SIG-M5 treated with dmso at 0.1 percent for 504 hours (cell line): ENCODE data around the gene ZNF236.

Source experiments
- DNase-seq: peaks from one replicate; lab custom pipeline; 2025; ENCODE audit not compliant: unreplicated experiment; lab: John Stamatoyannopoulos, UW

The ZNF236 gene

DNA sequence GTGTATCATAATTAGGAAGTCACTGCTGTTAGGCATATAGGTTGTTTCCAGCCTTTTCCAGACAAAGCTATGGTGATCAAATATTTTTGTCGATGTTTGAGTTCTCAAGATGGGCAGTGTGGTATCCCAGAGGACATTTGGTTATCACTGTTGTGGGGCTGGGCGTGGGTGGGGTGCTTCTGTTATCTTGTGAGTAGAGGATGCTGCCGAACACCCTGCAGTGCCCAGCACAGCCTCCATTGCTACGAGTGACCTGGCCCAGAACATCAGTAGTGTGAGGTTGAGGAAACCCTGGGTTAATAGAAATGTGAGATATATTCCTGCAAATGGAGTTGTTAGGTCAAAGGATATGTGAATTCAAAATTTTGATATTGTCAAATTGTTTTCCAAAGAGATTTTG is 33.2 kb downstream of the ZNF236 start:
- no peak for DNase-seq

DNA sequence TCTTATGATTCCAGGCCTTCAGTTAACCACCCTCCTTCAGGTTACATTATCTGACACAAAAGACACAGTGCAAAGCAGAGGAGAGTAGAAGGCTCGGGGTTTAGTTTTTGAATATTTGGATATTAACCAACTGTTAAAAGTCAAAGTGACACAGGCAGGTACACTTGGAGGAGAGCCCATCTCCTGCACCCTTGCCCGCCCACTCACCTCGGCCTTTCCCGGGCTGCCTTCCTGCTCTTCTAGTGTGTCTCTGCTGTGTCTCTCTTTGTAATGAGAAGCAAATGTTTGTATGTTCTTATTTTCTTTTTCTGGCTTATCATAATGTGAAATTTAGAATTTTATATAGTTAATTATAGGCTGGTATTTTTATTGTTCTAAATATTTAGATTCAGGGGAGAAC is 35.1 kb downstream of the ZNF236 start:
- DNase-seq: no peak

DNA sequence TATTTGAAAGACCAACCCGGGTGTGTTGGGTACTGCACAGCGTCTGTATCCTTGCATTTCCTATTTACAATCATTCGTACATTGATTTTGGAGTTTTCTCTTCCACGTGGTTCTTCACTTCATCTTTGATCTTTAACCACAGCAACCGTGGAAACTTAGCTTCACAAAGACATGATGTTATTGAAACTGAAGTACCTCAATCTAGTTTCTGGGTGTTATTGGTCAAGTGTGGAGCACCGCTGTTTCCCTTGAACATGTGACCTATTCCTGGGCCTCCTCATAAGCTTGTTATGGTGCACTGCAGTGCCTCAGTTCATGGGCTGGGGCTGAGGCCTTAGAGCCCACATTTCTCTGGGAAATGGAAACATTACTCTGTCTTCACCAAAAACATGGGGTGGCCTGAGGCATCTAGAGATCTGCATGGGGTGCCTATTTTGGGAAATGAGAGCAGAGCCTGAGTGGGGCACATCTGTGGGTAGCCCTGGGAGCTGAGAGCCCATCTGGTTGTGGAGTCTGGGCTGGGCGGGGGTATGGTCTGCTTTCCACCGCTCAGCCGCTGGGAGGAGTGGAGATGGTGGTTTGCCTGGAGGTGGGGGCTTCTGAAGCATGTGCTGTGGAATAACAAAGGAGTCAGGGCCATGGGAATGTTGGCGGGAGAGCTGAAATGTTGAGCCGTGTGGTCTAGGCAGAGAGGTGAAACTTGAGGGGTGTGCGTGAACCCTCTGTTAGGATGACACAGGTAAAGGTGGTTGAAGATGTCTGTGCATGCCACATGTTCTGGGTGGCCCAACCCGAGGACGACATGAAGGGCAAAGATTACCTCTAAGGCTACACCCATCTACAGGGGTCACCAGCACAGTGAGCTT is 37.4 kb downstream of the ZNF236 start:
- DNase-seq: no peak

DNA sequence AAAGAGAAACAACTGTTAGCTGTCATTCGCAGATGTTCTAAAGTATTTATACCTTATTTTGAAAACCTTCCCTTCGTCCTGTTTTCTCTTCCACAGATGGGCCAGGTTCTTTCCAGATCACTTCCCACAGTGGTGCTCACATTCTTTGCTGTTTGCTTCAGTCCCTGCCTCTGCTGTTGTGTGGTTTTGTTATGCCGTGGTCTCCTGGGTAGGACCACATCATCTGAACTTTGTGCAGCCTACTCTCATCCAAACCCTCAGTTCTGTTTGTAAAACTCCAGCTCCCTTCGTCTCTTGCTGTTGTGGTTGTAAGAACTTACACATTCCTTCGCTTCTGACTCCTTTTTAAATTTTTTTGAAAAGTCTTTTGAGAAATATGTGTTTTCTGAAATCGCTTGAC is 38.1 kb downstream of the ZNF236 start:
- DNase-seq: no peak

DNA sequence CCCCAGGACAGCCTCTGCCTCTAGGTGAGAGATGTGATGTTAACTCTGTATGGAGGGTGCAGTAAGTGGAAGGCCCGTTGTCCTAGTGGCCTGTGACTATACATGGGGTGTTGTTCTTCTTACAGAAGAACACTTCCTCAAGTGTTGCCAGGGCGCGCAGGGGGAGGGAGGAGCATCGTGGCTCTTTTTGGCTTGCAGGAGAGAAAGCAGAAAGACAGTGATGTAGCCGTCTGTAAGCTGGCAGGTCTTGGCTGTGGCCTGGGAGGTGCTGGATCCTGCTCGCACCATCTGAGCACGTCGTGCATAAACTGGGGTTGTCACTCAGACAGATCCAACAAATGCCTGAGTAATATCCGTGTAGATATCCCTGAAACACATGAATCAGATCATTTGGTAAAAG is 44.3 kb downstream of the ZNF236 start:
- no peak for DNase-seq

DNA sequence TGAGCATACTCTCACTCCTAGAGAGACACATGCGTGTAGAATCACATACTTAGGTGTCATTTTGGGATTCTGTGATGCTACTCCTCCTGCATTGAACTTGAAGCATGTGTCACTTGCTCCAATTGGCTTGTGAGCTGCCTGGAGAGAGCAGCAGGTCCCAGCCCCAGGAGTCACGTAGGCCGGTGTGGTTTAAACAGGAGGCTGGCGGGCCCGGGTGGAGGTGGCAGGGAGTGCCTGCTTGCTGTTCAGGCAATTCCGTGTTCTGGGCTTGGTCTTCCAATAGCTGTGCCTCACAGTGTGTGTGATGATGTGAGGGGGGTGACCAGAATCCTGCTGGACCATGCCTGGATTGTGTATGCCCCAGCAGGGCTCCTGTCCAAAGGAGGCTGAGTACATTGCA is 51.0 kb downstream of the ZNF236 start:
- no peak for DNase-seq

DNA sequence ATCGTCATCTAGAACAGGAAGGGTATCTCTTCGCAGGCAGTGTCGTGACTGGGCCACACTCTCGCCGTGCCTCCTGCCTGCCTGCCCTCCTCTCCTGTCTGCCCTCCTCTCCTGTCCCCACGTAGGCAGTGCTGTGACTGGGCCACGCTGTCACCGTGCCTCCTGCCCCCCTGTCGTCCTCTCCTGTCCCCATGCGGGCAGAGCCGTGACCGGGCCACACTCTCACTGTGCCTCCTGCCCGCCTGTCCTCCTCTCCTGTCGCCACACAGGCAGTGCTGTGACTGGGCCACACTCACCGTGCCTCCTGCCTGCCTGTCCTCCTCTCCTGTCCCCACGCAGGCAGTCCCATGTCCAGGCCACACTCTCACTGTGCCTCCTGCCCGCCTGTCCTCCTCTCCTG is 51.4 kb downstream of the ZNF236 start:
- no peak for DNase-seq

DNA sequence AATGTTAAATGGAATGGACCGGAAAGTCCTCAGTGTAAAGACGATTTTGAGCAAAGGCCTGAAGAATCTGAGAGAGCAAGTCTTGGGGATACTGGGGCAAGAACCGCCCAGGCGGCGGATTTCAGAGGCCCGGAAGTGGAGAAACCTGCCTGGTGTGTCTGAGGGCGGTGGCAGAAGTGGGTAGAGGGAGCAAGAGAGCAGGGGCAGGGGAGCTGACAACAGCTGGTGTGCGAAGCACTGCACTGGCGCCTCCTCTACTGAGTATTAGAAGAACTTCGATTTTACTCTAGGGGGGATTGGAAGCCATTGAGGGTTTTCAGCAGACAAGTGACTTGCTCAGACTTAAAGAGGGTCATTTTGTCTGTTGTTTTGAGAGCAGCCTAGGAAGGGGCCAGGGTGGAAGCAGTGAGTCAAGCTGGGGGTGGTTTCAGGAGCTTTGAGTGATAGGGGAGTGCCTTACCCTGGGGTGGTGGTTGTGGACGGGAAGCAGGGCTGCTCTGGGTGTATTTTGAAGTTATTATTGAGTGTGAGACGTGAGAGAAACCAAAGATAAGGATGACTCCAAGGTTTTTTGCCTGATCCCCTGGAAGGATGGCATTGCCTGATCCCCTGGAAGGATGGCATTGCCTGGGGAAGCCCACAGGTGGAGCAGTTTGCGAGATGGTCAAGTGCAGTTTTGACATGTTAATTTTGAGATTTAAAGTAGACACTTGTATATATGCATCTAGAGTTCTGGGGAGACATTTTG is 52.5 kb downstream of the ZNF236 start:
- DNase-seq: no peak

DNA sequence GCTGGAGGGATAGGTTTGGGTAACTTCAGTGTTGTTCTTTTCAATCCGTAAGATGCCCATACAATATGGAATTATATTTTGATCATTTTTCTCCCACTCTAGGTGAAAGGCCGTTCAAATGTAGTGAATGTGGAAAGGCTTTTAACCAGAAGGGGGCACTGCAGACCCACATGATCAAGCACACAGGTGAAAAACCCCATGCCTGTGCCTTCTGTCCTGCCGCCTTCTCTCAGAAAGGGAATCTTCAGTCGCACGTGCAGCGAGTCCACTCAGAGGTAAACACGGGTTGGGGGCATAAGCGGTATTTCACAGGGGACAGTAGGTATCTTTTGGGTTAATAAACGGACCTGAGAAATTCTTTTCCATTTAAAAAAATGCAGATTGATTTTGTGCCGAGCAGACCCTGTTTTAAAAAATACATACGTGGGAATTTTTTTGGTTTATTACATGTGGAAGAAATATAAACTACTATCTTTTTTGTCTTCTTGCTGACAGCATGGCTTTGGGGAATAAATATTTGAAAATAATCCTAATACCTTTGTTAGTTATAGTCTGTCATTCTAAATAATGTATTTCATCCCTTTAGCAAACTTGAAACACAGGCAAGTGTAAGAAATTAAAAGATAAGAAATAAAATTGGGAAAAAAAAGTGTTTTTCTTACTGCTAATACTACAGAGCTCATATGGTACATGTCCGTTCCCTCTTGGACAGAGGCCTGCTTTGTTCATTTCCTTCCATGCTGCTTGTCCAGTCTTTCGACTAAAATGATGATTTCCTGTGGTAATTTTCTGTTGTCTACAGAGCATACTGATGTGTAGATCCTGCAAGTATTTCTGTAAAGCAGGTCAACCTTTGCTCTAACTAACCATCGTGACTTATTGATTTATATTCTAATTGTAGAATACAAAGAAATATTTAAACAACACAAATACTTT is 53.3 kb downstream of the ZNF236 start:
- no peak for DNase-seq

DNA sequence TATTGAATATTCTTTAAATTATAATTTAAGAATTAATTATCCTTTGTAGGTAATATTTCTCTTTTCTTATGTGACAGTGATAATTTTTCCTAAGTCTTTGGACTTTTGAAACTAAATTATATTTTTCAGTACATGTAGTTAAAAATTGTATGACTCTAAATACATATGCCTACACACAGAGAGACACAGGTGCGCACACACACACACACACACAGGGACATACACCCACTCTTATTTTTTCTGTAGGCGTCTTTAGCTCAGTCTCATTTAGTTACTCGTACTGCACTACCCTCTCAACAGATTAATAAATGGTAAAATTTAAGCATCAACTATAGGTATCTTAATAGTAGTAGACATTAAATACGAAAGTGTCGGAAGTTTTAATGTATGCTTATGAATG is 56.1 kb downstream of the ZNF236 start:
- DNase-seq: no peak

DNA sequence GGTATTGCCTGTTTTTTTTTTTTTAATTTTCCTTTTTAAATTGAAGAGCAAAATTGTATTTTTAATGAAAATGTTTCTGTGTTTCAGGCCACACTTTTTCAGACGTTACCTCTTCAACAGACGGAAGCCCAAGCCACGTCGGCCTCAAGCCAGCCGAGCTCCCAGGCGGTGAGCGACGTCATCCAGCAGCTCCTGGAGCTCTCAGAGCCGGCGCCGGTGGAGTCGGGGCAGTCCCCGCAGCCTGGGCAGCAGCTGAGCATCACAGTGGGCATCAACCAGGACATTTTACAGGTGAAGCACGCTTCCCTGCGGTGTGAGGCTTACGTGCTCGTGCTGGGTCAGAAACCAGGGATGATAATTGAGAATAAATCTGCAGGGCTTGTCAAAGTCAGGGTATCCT is 57.7 kb downstream of the ZNF236 start:
- no peak for DNase-seq

DNA sequence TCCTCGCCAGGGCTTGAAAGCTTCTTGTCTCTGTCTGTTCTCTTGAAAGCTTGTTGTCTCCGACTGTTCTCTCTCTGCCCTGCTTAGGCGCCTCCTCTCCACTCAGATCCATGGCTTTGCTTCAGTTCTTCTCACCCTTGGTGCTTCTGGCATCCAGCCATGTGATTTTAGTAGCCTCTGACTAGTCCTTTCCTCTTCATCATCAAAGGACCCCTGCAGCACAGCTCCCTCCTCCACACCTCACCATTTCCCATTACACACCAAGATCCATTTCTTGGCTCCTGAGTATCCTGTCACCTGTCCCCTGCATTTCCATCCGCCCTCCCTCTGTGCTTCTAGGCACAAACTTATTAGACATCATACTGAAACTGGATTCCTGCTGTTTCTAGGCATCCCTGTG is 59.4 kb downstream of the ZNF236 start:
- no peak for DNase-seq

DNA sequence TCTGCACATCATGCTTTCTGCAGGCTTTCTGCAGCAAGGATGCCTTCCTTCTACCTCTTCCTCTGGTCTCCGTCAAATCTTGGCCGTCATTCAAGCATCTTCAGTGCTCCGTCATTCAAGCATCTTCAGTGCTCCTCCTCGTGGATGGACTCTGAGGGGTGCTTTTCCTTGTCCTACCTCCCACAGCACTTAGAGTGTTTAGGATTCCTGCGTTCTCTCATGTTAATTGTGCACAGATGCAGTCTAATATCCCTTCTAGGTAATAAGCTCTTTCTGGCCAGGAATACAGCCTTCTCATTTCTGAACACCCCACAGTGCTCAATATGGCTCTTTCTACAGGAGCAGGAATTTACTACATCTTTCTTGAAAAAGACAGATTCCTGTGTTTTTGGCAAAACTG is 59.8 kb downstream of the ZNF236 start:
- no peak for DNase-seq

DNA sequence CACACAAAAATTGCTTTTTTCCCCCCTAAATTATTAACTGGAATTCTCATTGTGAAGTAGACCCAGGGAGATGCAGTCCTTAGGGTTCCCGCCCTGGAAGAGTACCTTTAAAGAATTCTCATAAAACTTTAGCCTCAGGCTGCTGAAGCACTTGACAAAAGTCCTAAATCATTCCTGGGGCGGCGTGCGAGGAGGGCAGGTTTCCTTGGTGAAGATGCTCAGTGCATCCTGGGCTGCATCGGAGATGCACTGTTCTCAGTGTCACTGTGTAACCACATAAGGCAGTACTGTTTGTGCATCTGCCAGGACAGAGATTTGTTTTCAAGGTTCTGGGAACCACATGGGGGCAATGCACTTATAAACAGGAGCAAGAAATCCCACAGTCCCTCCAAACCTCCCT is 62.6 kb downstream of the ZNF236 start:
- no peak for DNase-seq

DNA sequence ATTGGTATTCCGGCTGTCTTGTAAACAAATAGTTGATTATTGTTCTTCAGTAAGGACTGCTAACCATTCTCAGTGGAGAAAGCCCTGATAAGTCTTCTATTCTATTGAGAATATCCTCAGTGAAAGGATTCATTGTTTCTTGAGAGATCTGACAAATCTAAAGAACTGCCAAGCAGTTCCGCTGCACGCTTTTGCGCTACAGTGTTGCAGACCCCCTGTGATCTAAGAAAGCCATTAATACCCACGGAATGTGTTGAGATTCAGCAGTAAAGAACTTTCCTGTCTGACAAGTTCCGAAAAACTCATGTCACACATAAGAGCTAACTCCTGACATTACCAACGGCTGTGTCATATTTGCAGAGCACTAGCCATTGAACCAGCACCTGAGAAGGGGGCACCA is 63.8 kb downstream of the ZNF236 start:
- DNase-seq: no peak

DNA sequence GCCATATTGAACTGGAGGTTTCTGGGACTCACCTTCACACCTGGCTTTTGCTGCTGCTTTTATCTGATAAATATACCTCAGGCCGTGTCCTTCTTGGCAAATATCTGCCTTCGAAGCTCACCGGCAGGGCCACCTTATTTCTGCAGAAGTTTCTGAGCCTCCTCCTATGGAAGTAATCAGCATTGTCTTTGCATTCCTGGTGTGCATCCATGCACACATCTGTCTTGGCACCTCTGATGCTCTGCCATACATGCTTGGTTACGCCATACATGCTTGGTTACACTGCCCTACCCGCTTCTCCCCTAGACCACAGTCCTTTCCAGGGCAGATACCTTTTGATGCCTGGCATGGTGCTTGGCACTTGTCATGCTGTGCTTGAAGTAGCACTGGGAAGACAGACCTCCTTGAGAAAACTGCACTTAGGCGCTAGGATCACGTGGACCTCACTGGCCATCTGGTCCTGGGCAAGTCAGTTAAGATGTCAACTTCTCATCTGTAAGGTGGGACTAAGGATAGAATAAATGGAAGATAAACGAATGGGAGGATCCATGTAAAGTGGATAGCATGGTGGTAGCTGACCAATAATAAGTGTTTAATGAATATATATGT is 66.8 kb downstream of the ZNF236 start:
- no peak for DNase-seq

DNA sequence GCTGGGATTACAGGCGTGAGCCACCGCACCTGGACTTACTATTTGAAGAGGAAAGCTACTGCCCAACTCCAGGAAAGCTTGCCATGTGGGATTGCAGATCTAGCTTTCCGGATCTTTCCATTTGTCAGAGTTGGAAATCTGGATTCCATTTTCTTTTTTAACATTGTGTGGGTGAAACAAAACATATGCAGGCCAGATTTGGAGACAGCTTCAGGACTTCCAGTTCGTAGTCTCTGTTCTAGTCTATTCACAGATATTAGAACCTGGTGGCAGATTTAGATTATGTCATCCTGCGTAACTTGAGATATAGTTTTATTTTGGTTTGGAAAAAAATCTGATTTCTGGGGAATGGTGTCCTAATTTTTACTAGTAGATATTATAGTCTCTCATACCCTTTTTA is 70.5 kb downstream of the ZNF236 start:
- DNase-seq: no peak

DNA sequence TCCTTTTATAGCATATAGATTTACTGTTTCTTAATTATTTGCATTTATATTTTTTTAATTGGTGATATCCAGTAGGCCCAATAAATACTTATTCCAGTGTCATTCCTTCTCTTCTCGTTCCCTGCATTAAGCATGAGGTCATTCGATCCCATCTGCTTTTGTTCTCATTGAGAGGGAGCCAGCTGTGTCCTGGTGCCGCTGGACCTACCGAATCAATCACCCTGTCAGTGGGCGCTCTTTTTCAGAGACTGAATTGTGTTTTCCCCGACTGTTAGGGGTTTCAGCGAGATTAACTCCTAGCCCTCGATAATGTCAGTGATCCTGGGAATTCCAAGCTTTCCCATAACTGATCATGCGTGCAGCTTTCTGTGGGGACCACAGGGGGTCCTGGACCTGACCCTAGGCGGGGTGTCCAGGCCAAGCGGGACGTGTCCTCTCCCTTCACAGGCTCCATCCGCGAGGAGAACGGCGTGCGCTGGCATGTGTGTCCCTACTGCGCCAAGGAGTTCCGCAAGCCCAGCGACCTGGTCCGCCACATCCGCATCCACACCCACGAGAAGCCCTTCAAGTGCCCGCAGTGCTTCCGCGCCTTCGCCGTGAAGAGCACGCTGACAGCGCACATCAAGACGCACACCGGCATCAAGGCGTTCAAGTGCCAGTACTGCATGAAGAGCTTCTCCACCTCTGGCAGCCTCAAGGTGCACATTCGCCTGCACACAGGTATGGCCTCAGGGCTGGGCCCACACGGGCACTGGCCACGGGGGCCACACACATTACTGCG is 72.4 kb downstream of the ZNF236 start:
- DNase-seq: no peak

DNA sequence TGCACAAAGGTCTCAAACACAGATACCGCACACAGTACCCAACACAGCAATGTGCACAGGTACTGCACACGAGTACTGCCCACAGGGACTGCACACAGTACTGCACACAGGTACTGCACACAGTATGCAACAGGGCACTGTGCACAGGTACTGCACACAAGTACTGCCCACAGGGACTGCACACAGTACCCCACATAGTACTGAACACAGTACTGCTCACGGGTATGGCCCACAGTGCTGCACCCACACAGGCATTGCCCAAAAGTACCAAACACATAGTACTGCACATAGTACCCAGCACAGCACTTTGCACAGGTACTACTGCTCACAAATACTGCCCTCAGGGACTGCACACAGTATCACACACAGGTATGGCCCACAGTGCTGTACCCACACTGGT is 73.1 kb downstream of the ZNF236 start:
- no peak for DNase-seq

DNA sequence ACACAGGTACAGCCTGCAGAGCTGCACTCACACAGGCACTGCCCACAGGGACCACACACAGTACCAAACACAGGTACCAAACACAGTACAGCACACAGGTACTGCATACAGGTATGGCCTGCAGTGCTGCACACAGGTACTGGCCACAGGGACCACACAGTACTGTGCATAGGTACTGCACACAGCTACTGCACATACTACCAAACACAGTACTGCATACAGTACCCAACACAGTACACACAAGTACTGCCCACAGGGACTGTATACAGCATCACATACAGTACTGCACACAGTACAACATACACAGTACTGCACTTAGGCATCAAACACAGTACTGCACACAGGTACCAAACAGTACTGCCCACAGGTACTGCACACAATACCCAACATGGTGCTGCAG is 74.3 kb downstream of the ZNF236 start:
- DNase-seq: no peak
